IMR-90 (cell line): Measurements from ENCODE around the gene L3MBTL4. TPM values are rescaled to one million over a fixed set of nuclear protein-coding genes. Genes with fewer than 3 reads are reported as not detected.

Experiments used
- ATAC-seq: fragments of 200-7000 bp; cut with Tn5 transposase; 2 replicates; pipeline ENCODE4 v1.9.1; 2020; ENCODE audit warnings: low read depth, mild to moderate bottlenecking, moderate library complexity
- BruUV-seq: library from RNA; stranded (reverse); fragments of 400-500 nt; replicated peaks from 2 replicates; lab custom pipeline; 2021; lab: Mats Ljungman, UMichigan
- CTCF ChIA-PET: fragments of 300-600 bp; formaldehyde crosslinking; extraction: SDS; loops from one replicate; lab custom pipeline; 2021; ENCODE audit warnings: antibody characterized with exemption; lab: Yijun Ruan, JAX
- POLR2A ChIA-PET: fragments of 300-600 bp; sonication (Branson Sonifier 250); formaldehyde crosslinking; loops from one replicate; lab custom pipeline; 2022; ENCODE audit warnings: antibody characterized with exemption; ENCODE audit not compliant: unreplicated experiment; lab: Charles Lee
- DNase-seq: peaks from one replicate; pipeline ENCODE4 v3.0.0; 2013
- H2AFZ ChIP-seq: replicated peaks from 2 replicates; pipeline ENCODE3; 2013; ENCODE audit warnings: low read length, mild to moderate bottlenecking; ENCODE audit not compliant: poor library complexity
- H2AK5ac ChIP-seq: 2 replicates; pipeline ENCODE4 v1.6.1; 2013; ENCODE audit warnings: low read depth, low read length, inconsistent platforms
- H2AK9ac ChIP-seq: replicated peaks from 2 replicates; pipeline ENCODE3; 2013; ENCODE audit warnings: mild to moderate bottlenecking, low read depth, low read length, moderate library complexity; ENCODE audit not compliant: poor library complexity
- H2BK120ac ChIP-seq: 2 replicates; pipeline ENCODE4 v1.6.1; 2013; ENCODE audit warnings: low read depth, low read length, inconsistent platforms
- H2BK15ac ChIP-seq: 3 replicates; pipeline ENCODE4 v1.6.1; 2013; ENCODE audit warnings: low read depth, low read length, inconsistent platforms
- H2BK20ac ChIP-seq: 2 replicates; pipeline ENCODE4 v1.6.1; 2013; ENCODE audit warnings: low read depth, mild to moderate bottlenecking, inconsistent platforms, low read length, moderate library complexity
- H2BK5ac ChIP-seq: 2 replicates; pipeline ENCODE4 v1.6.1; 2013; ENCODE audit warnings: mild to moderate bottlenecking, low read depth, low read length, inconsistent platforms; ENCODE audit not compliant: poor library complexity, severe bottlenecking
- H3K14ac ChIP-seq: replicated peaks from 2 replicates; pipeline ENCODE4 v1.6.1; 2013; ENCODE audit warnings: low read depth, low read length, inconsistent platforms
- H3K18ac ChIP-seq: 2 replicates; pipeline ENCODE4 v1.6.1; 2013; ENCODE audit warnings: low read depth, low read length, control low read depth
- H3K23ac ChIP-seq: 2 replicates; pipeline ENCODE4 v1.6.1; 2013; ENCODE audit warnings: low read depth, low read length, inconsistent platforms
- H3K27ac ChIP-seq: 2 replicates; pipeline ENCODE4 v1.5.1; 2013; ENCODE audit warnings: mild to moderate bottlenecking, control low read depth, low read length; ENCODE audit not compliant: insufficient read depth
- H3K27me3 ChIP-seq: 2 replicates; pipeline ENCODE4 v1.6.1; 2013; ENCODE audit warnings: low read length; ENCODE audit not compliant: control insufficient read depth, insufficient read depth
- H3K36me3 ChIP-seq: 2 replicates; pipeline ENCODE4 v1.6.1; 2013; ENCODE audit warnings: low read length, mixed read lengths; ENCODE audit not compliant: control insufficient read depth, insufficient read depth
- H3K4ac ChIP-seq: 2 replicates; pipeline ENCODE4 v1.6.1; 2013; ENCODE audit warnings: low read depth, low read length, inconsistent platforms
- H3K4me1 ChIP-seq: 2 replicates; pipeline ENCODE4 v1.6.1; 2013; ENCODE audit warnings: low read length, mixed read lengths; ENCODE audit not compliant: control insufficient read depth, insufficient read depth
- H3K4me2 ChIP-seq: 2 replicates; pipeline ENCODE4 v1.6.1; 2013; ENCODE audit warnings: low read depth, mild to moderate bottlenecking, control low read depth, low read length, moderate library complexity
- H3K4me3 ChIP-seq: 2 replicates; pipeline ENCODE4 v1.5.1; 2013; ENCODE audit warnings: low read depth, mild to moderate bottlenecking, control low read depth, low read length, moderate library complexity; ENCODE audit not compliant: insufficient read depth
- H3K56ac ChIP-seq: 2 replicates; pipeline ENCODE4 v1.6.1; 2013; ENCODE audit warnings: low read length, inconsistent platforms; ENCODE audit not compliant: insufficient read depth; ENCODE audit errors: extremely low read depth
- H3K79me1 ChIP-seq, 2 experiments: 2 replicates each; pipeline ENCODE4 v1.6.1; 2013; ENCODE audit warnings: low read length in 2 of 2, inconsistent platforms in 1 of 2, low read depth in 1 of 2
- H3K9ac ChIP-seq: 2 replicates; pipeline ENCODE4 v1.6.1; 2013; ENCODE audit warnings: low read depth, low read length, control low read depth
- H3K9me1 ChIP-seq: 2 replicates; pipeline ENCODE4 v1.6.1; 2013; ENCODE audit warnings: low read length, inconsistent platforms; ENCODE audit not compliant: insufficient read depth
- H3K9me3 ChIP-seq: 2 replicates; pipeline ENCODE4 v1.6.1; 2013; ENCODE audit warnings: low read length; ENCODE audit not compliant: control insufficient read depth, insufficient read depth
- H4K20me1 ChIP-seq: 2 replicates; pipeline ENCODE4 v1.6.1; 2013; ENCODE audit warnings: low read length, inconsistent platforms; ENCODE audit not compliant: insufficient read depth
- H4K5ac ChIP-seq: 2 replicates; pipeline ENCODE4 v1.6.1; 2013; ENCODE audit warnings: mild to moderate bottlenecking, low read depth, low read length, control low read depth
- H4K8ac ChIP-seq, 2 experiments: 2 replicates each; pipeline ENCODE4 v1.6.1; 2013; ENCODE audit warnings: low read depth in 2 of 2, low read length in 2 of 2, control low read depth in 1 of 2, inconsistent platforms in 1 of 2
- H4K91ac ChIP-seq: 2 replicates; pipeline ENCODE4 v1.6.1; 2013; ENCODE audit warnings: low read depth, low read length, inconsistent platforms; ENCODE audit not compliant: insufficient read depth
- BHLHE40 ChIP-seq: fragments of 150-350 bp; IDR thresholded peaks from 2 replicates; pipeline ENCODE4 v1.6.1; 2016; ENCODE audit warnings: mild to moderate bottlenecking, low read depth, low read length
- CEBPB ChIP-seq: IDR thresholded peaks from 2 replicates; pipeline ENCODE4 v1.6.1; 2012; ENCODE audit warnings: low read depth, low read length, improper control_type of control experiment
- CHD1 ChIP-seq: IDR thresholded peaks from 2 replicates; pipeline ENCODE4 v1.6.1; 2012; ENCODE audit warnings: low read depth, low read length, improper control_type of control experiment
- CTCF ChIP-seq: conservative IDR thresholded peaks from 2 replicates; pipeline ENCODE4 v1.5.1; 2012; ENCODE audit warnings: mild to moderate bottlenecking, low read depth, low read length, improper control_type of control experiment
- FOS ChIP-seq: fragments of 150-350 bp; IDR thresholded peaks from 2 replicates; pipeline ENCODE4 v1.6.1; 2016; ENCODE audit warnings: low read depth, low read length
- MAFK ChIP-seq: IDR thresholded peaks from 2 replicates; pipeline ENCODE4 v1.6.1; 2012; ENCODE audit warnings: low read depth, low read length, improper control_type of control experiment
- MAZ ChIP-seq: IDR thresholded peaks from 2 replicates; pipeline ENCODE4 v1.6.1; 2012; ENCODE audit warnings: low read depth, mild to moderate bottlenecking, low read length, improper control_type of control experiment, moderate library complexity, borderline replicate concordance
- MXI1 ChIP-seq: IDR thresholded peaks from 2 replicates; pipeline ENCODE4 v1.6.1; 2012; ENCODE audit warnings: low read depth, mild to moderate bottlenecking, low read length, moderate library complexity, borderline replicate concordance
- NFE2L2 ChIP-seq: fragments of 150-350 bp; IDR thresholded peaks from 2 replicates; pipeline ENCODE4 v1.6.1; 2016; ENCODE audit warnings: low read depth, mild to moderate bottlenecking, low read length
- POLR2A ChIP-seq: IDR thresholded peaks from 2 replicates; pipeline ENCODE4 v1.6.1; 2012; ENCODE audit warnings: mild to moderate bottlenecking, low read depth, low read length
- RAD21 ChIP-seq: IDR thresholded peaks from 2 replicates; pipeline ENCODE4 v1.6.1; 2012; ENCODE audit warnings: low read length, improper control_type of control experiment
- RCOR1 ChIP-seq: IDR thresholded peaks from 2 replicates; pipeline ENCODE4 v1.6.1; 2012; ENCODE audit warnings: mild to moderate bottlenecking, low read length, improper control_type of control experiment; ENCODE audit not compliant: insufficient replicate concordance
- RFX5 ChIP-seq: IDR thresholded peaks from 2 replicates; pipeline ENCODE4 v1.8.0; 2012; ENCODE audit warnings: low read depth, mild to moderate bottlenecking, low read length, moderate library complexity
- SMC3 ChIP-seq: fragments of 150-350 bp; IDR thresholded peaks from 2 replicates; pipeline ENCODE4 v1.6.1; 2016; ENCODE audit warnings: low read depth, mild to moderate bottlenecking, antibody characterized with exemption, low read length, moderate library complexity
- USF2 ChIP-seq: fragments of 150-350 bp; IDR thresholded peaks from 2 replicates; pipeline ENCODE4 v1.6.1; 2017; ENCODE audit warnings: mild to moderate bottlenecking, antibody characterized with exemption, low read length, low read depth
- WGBS, 2 experiments: methylation state at CpG; one replicate each; pipeline versions ENCODE4 v1.1.5 to v1.1.7; 2013; ENCODE audit warnings: missing lambda C conversion rate in 2 of 2; ENCODE audit not compliant: insufficient read length in 1 of 2; ENCODE audit errors: extremely low coverage in 2 of 2; 5-methylcytosine and 5-hydroxymethylcytosine counted together
- dilution Hi-C: fragments of 300-500 bp; cut with HindIII; formaldehyde crosslinking; loops from one replicate; pipeline ENCODE4 v1.14.3; 2018; ENCODE audit warnings: low sequenced_read_pairs; ENCODE audit not compliant: unreplicated experiment
- in situ Hi-C: fragments of 300-500 bp; cut with MboI; formaldehyde crosslinking; loops from 3 replicates; pipeline ENCODE4 v1.14.3; 2019; ENCODE audit warnings: low sequenced_read_pairs, inconsistent platforms, mixed read lengths
- intact Hi-C: fragments of 100-400 bp; cut with micrococcal nuclease; formaldehyde crosslinking; loops from 2 replicates; pipeline ENCODE4 v1.10.0; 2022
- polyA plus RNA-seq, 3 experiments: library from polyadenylated mRNA; depleted of rRNA; stranded (reverse); fragments of >200 nt; gene quantifications; 2 replicates each; pipeline ENCODE4 v1.2.3, GENCODE V29; 2012; ENCODE audit warnings: low replicate concordance in 1 of 3
- total RNA-seq: library from RNA; depleted of rRNA; stranded (reverse); fragments of >200 nt; gene quantifications from 2 replicates; pipeline ENCODE4 v1.2.3, GENCODE V29; 2012
- TF ChIP-seq, protein P1 (sequence below): fragments of 150-350 bp; IDR thresholded peaks from 2 replicates; pipeline ENCODE4 v1.6.1; 2016; ENCODE audit warnings: low read depth, mild to moderate bottlenecking, low read length, moderate library complexity, borderline replicate concordance

Gene L3MBTL4
- total and polyA plus RNA-seq, 2 of the 4 experiments (the other 2 are of a cell fraction) = under 0.01 to 0.02 TPM

GRCh38 chr18:6311456-6312215, 103.1 kb downstream of the L3MBTL4 start:
- BruUV-seq = no TSS peak
- no peak overlapping the region for H3K4ac ChIP-seq
- H4K20me1 ChIP-seq = no peaks in the 10 kb centered on the region
- H3K9ac ChIP-seq = no peak overlapping the region
- no peak overlapping the region for H4K8ac ChIP-seq
- H2AK5ac ChIP-seq = no peak overlapping the region
- no peak overlapping the region for H2BK20ac ChIP-seq
- no peak overlapping the region for H3K27ac ChIP-seq
- CTCF ChIA-PET = no interaction called here
- dilution Hi-C loops = no loop called here
- POLR2A ChIA-PET = no interaction called here
- H2BK5ac ChIP-seq = no peak overlapping the region
- H3K23ac ChIP-seq = no peak overlapping the region
- no peaks in the 10 kb centered on the region for H3K9me3 ChIP-seq
- no peak overlapping the region for H3K4me3 ChIP-seq
- ATAC-seq (no peak), DNase-seq (no peak)
- H3K18ac ChIP-seq = no peak overlapping the region
- no peak for TF ChIP-seq MAZ
- no peak for TF ChIP-seq CHD1
- TF ChIP-seq, protein P1, sequence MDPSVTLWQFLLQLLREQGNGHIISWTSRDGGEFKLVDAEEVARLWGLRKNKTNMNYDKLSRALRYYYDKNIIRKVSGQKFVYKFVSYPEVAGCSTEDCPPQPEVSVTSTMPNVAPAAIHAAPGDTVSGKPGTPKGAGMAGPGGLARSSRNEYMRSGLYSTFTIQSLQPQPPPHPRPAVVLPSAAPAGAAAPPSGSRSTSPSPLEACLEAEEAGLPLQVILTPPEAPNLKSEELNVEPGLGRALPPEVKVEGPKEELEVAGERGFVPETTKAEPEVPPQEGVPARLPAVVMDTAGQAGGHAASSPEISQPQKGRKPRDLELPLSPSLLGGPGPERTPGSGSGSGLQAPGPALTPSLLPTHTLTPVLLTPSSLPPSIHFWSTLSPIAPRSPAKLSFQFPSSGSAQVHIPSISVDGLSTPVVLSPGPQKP = no peak
- no peak for TF ChIP-seq NFE2L2
- no peak for TF ChIP-seq RFX5
- TF ChIP-seq RAD21 = no peak
- TF ChIP-seq POLR2A = no peak
- no peak for TF ChIP-seq MXI1
- TF ChIP-seq CEBPB = no peak
- no peak for TF ChIP-seq USF2
- TF ChIP-seq MAFK = no peak
- TF ChIP-seq FOS = no peak
- TF ChIP-seq BHLHE40 = no peak
- TF ChIP-seq CTCF = no peak
- TF ChIP-seq SMC3 = no peak
- TF ChIP-seq RCOR1 = no peak
- H3K27me3 ChIP-seq = no peaks in the 10 kb centered on the region
- intact Hi-C loops = no loop called here
- H3K36me3 ChIP-seq = no peaks in the 10 kb centered on the region
- H4K5ac ChIP-seq = no peak overlapping the region
- no peaks in the 10 kb centered on the region for H3K4me1 ChIP-seq
- in situ Hi-C loops = no loop called here
- no peak overlapping the region for H4K91ac ChIP-seq
- no peaks in the 10 kb centered on the region for H3K9me1 ChIP-seq
- no peak overlapping the region for H2BK120ac ChIP-seq
- no peak overlapping the region for H3K56ac ChIP-seq
- H3K14ac ChIP-seq = no peak overlapping the region
- WGBS, 2 experiments = no CpG with 5 or more reads among the region's 8 CpGs
- H2AFZ ChIP-seq = no peak overlapping the region
- no peak overlapping the region for H2AK9ac ChIP-seq
- H3K4me2 ChIP-seq = no peak overlapping the region
- H2BK15ac ChIP-seq = no peak overlapping the region
- no peaks in the 10 kb centered on the region for H3K79me1 ChIP-seq
